ENCODE results near the gene GOLIM4. TPM values are rescaled to one million over a fixed set of nuclear protein-coding genes. Genes with fewer than 3 reads are reported as not detected.
"Not testable (repeated sequence)": the region's sequence is repeated elsewhere in the genome, so short reads cannot be mapped to it uniquely, and the experiment has no call there.

Gene GOLIM4, protein sequence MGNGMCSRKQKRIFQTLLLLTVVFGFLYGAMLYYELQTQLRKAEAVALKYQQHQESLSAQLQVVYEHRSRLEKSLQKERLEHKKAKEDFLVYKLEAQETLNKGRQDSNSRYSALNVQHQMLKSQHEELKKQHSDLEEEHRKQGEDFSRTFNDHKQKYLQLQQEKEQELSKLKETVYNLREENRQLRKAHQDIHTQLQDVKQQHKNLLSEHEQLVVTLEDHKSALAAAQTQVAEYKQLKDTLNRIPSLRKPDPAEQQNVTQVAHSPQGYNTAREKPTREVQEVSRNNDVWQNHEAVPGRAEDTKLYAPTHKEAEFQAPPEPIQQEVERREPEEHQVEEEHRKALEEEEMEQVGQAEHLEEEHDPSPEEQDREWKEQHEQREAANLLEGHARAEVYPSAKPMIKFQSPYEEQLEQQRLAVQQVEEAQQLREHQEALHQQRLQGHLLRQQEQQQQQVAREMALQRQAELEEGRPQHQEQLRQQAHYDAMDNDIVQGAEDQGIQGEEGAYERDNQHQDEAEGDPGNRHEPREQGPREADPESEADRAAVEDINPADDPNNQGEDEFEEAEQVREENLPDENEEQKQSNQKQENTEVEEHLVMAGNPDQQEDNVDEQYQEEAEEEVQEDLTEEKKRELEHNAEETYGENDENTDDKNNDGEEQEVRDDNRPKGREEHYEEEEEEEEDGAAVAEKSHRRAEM
- 17.5 and 24.4 TPM in 2 replicates for total RNA-seq (2014; rRNA removed; shearing (Covaris generic))
- 10.0 and 12.6 TPM in 2 replicates for polyA plus RNA-seq (2015; cell fraction: cytosol; rRNA removed)
- polyA plus RNA-seq (2015; cell fraction: nucleus; rRNA removed), result 7.7 and 9.5 TPM in 2 replicates

DNA sequence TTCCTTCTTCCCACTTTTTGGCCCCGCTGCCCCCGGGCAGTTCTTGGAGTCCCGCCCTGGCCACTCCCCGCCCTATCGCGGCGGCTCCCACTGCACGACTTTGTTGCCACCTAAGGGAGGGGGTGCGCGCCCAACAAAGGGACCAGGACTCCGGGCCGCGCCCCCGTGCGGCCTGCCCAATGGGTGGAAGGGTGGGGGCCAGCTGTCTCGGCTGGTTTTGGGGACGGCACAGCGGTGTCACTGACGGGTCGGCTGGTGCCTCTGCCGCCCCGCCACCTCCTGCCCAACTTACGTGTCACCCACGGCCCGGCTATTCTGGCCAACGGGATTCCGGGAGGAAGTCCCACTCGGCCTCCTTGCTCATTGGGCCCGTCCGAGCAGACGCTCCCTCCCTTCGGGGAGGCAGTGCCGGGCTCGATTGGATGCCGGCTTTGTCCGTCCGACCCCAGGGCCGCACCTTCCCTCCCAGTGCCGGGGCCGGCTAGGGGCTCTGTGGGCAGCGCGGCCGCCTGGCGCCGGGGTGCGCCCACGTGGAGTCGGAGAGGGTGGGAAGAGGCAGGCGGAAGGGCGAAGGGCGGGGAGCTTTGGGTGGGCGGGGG is at the start of gene GOLIM4:
Gene GOLIM4, minus strand, starts transcription at position 314 of the 599 bp plus-strand sequence. CDS start 639 bp downstream, outside the sequence.
- in situ Hi-C loops (cut with HindIII; ENCODE audit: low pct_unique_long_range_greater_than_20kb, low sequenced_read_pairs), result no loop called here

DNA sequence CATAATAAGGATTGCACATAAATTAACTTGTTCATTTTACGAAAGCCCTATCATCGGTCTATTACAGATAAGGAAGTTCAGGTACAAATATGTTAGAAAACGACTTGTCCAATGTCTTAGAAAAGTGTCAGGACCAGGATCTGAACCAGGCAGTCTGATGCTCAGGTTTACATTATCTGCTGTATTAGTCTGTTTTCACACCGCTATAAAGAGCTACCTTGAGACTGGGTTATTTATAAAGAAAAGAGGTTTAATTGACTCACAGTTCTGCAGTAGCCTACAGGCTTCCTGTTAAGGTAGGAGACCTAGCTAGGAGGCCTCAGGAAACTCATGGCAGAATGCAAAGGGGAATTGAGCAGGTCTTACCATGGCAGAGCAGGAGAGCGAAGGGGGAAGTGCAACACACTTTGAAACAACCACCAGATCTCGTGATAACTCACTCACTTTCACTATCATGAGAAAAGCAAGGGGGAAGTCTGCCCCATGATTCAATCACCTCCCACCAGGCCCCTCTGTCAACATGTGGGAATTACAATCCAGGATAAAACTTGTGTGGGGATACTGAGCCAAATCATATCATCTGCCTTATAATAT is 45.8 kb upstream of the GOLIM4 start:
- in situ Hi-C loops (cut with HindIII; ENCODE audit: low pct_unique_long_range_greater_than_20kb, low sequenced_read_pairs), result no loop called here
- no peak for DNase-seq (ENCODE audit: low read depth, low spot score)

More for the DNA sequence above, at the start of gene GOLIM4:
- DNase-seq (ENCODE audit: low read depth, low spot score), result peak; percentile 97

DNA sequence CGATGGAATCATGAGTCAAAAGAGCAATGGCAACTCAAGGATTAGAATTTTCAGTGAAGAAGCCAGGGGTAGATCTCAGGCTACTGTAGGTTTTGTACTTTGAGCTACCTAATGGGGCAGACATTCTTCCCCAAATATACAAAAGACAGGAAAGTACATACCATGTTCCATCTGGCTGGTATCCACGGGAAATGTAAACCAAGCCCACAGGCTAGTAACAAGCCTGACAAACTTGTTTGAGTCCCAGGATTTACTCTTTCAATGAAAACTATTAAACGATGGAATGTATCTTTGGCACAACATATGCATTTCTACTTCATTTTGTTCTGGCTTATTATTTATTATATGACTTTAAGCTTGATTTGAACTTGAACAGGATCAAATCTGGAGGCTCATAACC is 44.2 kb upstream of the GOLIM4 start:
- in situ Hi-C loops (cut with HindIII; ENCODE audit: low pct_unique_long_range_greater_than_20kb, low sequenced_read_pairs), result no loop called here
- DNase-seq (ENCODE audit: low read depth, low spot score), result no peak

DNA sequence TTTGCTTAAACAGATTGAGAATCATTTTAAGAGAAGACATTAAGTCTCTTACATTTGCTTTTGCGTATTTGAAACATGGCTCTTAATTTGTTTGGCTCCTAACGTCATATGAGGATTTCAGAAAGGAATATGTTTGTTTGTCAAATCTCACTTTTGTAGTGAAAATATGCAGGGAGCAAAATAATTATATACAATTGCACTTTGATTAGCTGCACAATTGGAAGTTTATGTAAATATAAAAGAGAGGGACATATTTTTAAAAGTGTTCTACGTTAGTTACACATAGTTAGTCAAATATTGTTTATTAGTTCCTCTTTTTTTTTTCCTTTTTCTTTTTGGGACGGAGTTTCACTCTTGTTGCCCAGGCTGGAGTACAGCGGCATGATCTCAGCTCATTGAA is 42.7 kb upstream of the GOLIM4 start:
- no peak for DNase-seq (ENCODE audit: low read depth, low spot score)
- in situ Hi-C loops (cut with HindIII; ENCODE audit: low pct_unique_long_range_greater_than_20kb, low sequenced_read_pairs), result no loop called here

DNA sequence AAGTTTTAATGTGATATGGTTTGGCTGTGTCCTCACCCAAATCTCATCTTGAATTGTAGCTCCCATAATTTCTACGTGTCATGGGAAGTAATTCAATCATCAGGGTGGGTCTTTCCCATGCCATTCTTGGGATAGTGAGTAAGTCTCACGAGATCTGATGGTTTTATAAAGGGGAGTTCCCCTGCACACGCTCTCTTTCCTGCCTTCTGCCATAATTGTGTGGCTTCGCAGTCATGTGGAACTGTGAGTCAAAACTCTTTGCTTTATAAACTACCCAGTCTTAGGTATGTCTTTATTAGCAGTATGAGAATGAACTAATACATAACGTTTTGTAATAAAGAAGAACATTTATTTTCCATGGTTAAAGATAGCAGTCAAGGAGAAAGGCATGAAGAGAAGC is 39.2 kb upstream of the GOLIM4 start:
- in situ Hi-C loops (cut with HindIII; ENCODE audit: low pct_unique_long_range_greater_than_20kb, low sequenced_read_pairs), result no loop called here
- peak; percentile 31 for DNase-seq (ENCODE audit: low read depth, low spot score)

DNA sequence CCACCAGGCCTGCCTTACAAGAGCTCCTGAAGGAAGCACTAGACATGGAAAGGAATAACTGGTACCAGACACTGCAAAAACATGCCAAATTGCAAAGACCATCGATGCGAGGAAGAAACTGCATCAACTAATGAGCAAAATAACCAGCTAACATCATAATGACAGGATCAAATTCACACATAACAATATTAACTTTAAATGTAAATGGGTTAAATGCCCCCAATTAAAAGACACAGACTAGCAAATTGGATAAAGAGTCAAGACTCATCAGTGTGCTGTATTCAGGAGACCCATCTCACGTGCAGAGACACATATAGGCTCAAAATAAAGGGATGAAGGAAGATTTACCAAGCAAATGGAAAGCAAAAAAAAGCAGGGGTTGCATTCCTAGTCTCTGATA is 34.5 kb upstream of the GOLIM4 start:
- in situ Hi-C loops (cut with HindIII; ENCODE audit: low pct_unique_long_range_greater_than_20kb, low sequenced_read_pairs), result not testable (repeated sequence)

DNA sequence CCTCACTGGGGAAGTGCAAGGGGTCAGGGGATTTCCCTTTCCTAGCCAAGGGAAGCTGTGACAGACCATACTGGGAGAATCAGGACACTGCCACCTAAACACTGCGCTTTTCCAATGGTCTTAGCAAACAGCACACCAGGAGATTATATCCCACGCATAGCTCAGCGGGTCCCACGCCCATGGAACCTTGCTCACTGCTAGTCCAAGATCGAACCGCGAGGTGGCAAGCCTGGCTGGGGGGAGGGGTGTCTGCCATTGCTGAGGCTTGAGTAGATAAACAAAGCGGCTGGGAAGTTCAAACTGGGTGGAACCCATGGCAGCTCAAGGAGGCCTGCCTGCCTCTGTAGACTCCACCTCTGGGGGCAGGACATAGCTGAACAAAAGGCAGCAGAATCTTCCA is 32.7 kb upstream of the GOLIM4 start:
- DNase-seq (ENCODE audit: low read depth, low spot score); in situ Hi-C loops (cut with HindIII; ENCODE audit: low pct_unique_long_range_greater_than_20kb, low sequenced_read_pairs): not testable (repeated sequence)

More for the DNA sequence above, 34.5 kb upstream of the GOLIM4 start:
- not testable (repeated sequence) for DNase-seq (ENCODE audit: low read depth, low spot score)

DNA sequence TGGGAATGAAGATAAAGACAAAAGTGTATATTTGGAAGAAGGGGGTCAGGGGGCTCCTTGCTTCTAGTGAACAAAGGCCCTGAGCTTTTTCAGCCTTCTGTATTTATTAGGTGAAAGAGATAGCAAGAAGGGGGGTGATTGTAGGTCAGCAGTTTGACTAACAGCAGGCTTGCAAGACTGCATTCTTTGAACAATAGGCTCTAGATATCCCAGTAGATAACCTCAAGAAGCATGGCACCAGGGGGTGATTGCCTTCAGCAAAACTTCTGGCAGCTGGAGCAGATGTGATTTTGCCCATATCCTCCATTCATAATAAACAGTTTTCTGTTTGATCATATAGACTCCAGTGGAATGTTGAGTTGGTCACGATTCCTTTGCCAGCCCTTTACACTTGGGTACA is 31.7 kb upstream of the GOLIM4 start:
- DNase-seq (ENCODE audit: low read depth, low spot score), result no peak
- in situ Hi-C loops (cut with HindIII; ENCODE audit: low pct_unique_long_range_greater_than_20kb, low sequenced_read_pairs), result no loop called here

DNA sequence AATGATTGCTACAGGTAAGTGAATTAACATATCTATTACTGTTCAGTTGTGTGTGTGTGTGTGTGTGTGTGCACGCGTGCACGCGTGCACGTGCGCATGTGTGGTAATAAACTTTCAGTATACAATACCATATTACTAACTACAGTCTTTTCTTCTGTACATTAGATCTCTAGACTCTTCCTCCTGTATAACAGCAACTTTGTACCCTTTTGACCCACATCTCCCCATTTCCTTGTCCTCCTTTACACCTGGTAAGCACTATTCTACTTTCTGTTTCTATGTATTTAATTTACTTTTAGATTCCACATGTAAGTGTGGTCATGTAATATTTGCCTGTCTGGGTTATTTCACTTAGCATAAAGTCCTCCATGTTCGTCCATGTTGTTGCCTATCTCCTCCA is 29.1 kb upstream of the GOLIM4 start:
- no peak for DNase-seq (ENCODE audit: low read depth, low spot score)
- in situ Hi-C loops (cut with HindIII; ENCODE audit: low pct_unique_long_range_greater_than_20kb, low sequenced_read_pairs), result no loop called here

DNA sequence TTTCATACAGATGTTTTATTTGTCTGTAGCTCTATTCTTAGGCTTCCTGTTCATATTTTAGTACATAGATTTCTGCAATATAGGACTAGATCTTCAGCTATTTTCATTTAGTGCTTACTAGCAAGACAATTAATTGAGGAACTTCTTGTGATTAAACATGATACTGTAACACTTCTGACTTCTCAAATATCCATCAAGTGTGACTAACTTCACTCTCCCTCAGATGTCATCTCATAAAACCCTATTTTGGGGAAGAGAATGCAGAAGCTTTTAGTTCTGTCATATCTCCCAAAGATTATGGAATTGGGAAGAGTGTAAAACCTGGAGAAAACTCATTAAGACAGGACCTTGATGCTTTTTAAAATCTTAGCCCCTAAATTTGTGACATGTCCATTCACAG is 28.6 kb upstream of the GOLIM4 start:
- no peak for DNase-seq (ENCODE audit: low read depth, low spot score)
- in situ Hi-C loops (cut with HindIII; ENCODE audit: low pct_unique_long_range_greater_than_20kb, low sequenced_read_pairs), result no loop called here

DNA sequence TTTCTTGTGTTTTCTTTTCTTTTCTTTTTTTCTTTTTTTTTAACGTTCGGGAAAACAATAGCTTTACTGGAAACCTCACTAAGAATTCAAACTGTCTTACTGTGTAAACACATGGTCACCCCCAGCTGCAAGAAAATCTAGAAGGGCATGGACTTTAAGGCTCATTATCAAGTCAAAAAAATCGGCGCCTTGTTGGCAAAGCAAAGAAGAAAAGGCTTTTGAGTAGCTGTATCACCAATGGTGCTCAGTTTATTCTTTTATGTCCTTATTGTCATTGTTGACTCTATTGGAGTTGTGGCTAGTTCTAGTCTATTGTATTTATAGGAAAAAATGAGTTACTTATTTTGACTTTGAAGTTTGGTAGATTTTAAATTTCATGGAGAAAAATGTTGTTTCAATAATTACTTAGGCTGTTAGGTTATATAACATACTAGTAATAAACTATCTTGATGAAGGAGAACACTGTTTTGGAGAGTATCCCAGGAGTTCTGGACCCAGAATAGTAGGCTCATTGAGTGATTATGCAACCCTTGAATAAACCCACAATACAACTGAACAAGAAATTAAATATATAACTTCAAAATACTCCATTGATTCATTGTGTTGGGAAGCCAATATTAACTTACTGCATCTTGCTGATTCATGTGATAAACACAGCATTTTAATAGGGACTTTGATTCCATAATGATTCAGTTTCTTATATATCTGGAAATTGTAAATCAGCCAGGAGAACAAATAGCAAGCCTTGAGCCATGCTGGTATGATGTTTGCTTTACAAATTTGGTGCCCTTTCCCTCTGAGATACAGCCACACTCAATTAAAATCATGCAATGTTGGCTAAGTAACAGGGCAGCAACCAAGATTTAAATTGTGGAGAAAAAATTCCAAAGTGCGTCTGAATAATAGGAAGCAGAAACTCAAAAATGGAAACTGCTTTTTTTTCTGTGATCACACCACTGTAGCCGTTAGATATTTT is 27.8 kb upstream of the GOLIM4 start:
- in situ Hi-C loops (cut with HindIII; ENCODE audit: low pct_unique_long_range_greater_than_20kb, low sequenced_read_pairs), result no loop called here
- peak; percentile 22 for DNase-seq (ENCODE audit: low read depth, low spot score)

DNA sequence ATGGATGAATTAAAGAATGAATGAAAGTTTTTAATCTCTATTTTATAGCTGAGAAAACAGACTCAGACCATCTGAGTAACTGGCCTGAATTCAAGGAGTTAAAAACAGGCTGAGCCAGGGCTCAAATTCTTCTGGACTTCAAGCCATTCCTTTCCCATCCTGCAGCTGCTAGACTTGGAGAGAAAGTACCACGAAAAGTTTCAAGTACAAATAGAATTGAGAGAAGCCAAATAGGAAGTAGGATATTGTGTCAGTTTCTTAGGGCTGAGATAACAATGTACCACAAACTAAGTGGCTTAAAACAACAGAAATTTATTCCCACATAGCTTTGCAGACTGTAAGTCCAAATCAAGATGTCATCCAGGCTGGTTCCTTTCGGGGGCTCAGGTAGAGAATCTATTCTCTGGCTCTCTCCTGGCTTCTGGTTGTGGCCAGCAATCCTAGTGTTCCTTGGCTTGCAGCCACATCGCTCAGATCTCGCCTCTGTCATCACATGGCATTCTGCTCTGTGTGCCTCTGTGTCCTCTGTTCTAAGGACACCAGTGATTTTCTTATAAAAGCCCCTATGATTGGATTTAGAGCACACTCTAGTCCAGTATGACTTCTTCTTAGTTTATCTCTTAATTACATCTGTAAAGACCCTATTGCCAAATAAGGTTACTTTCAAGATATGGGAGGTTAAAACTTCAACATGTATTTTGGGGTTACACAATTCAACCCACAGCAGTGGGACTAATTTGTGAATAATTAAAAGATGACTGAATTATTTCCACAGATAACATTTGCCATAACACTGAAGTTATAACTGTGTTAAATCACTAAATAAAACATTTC is 25.7 kb upstream of the GOLIM4 start:
- in situ Hi-C loops (cut with HindIII; ENCODE audit: low pct_unique_long_range_greater_than_20kb, low sequenced_read_pairs), result no loop called here

DNA sequence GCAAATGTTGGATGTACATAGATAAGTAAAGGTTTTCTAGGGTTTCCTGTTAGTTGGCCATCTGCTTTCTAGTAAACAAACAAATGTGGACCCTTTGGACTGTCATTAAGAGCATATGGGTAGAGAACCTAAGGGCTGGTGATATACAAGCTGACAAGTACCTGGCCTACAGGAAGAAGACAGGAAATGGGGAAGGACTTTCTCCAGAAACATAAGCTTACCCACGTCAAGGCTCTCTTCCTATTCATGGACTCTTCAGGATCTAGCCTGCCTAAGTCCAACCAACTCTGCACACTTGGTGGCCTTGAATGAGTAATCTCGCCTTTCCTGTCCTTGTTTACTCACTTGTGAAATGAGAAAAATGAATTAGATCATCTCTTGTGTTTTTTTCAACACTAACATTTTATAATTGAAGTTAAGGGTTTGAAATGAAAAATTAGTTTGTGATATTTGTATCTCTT is 22.2 kb upstream of the GOLIM4 start:
- no peak for DNase-seq (ENCODE audit: low read depth, low spot score)
- in situ Hi-C loops (cut with HindIII; ENCODE audit: low pct_unique_long_range_greater_than_20kb, low sequenced_read_pairs), result no loop called here

More for the DNA sequence above, 25.7 kb upstream of the GOLIM4 start:
- no peak for DNase-seq (ENCODE audit: low read depth, low spot score)

DNA sequence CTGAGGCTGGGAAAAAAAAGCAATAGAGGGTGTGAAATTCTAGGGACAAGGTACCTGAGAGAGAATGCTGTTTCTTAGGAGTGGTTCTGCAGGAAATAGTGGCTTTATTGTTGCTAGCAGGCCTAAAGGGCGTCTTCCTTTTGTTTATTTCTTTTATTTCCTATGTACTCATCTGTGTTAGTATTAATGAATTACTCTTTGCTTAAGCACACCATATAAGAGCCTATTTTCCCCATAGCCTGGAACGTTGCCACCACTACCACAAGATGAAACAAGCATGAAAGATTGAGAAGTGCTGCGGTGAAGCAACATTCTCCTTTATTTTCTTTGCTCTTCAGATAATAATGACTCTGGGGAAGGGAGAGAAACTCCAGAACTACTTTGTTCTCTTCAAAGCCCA is 21.3 kb upstream of the GOLIM4 start:
- no peak for DNase-seq (ENCODE audit: low read depth, low spot score)
- in situ Hi-C loops (cut with HindIII; ENCODE audit: low pct_unique_long_range_greater_than_20kb, low sequenced_read_pairs), result no loop called here

DNA sequence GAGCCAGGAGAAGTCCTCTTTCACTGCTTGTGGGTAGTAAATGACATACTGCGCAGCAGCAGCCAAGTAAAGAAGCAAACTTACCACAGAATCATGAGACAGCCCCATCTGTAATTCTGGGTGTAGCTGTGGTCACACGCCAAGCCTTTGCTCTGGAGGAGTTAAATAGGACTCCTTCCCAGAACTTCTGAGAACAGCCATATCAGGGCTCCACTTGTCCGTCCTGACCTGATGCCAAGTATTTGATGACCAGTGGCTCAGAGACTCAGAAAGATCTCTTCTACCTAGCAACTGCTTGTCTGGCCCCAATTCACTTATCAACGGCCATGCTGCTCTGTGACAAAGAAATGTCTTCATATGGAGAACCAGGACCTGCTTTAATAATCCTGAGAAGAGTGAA is 20.6 kb upstream of the GOLIM4 start:
- peak; percentile 49 for DNase-seq (ENCODE audit: low read depth, low spot score)
- in situ Hi-C loops (cut with HindIII; ENCODE audit: low pct_unique_long_range_greater_than_20kb, low sequenced_read_pairs), result no loop called here

DNA sequence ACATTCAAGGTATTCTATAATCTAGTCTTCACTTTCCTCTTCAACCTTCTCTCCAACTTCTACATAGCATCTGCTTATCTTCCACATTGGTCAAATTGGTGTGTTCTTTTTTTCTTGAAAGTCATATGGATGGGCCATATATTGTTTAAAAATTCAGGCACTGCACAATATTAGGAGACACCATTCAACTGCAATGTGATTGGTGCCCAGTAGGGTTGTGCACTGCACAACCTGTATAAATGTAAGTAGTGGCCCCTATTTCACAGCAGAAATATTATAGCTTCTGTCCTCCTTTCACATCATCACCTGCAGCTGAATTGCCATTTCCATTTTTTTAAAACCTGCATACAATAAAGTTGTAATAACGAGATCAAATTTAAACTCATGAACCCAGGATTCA is 18.1 kb upstream of the GOLIM4 start:
- no peak for DNase-seq (ENCODE audit: low read depth, low spot score)
- in situ Hi-C loops (cut with HindIII; ENCODE audit: low pct_unique_long_range_greater_than_20kb, low sequenced_read_pairs), result no loop called here

Measured in SK-MEL-5 (cell line).